Activated T-cell treated with anti-CD3 and anti-CD28 coated beads for 48 hours (primary cell): Measurements from ENCODE around the gene HNF1B.

Experiments used
- DNase-seq: peaks from one replicate; pipeline ENCODE4 v3.0.0-alpha.2; 2020; ENCODE audit warnings: low read depth

HNF1B gene

GRCh38 chr17:37736428-37736827 lies 8.4 kb downstream of the HNF1B start:
- no peak for DNase-seq

- DNase-seq: no peak
Observed at GRCh38 chr17:37735165-37735564, 9.7 kb downstream of the HNF1B start.

GRCh38 chr17:37732316-37732715 lies 12.5 kb downstream of the HNF1B start:
- DNase-seq: no peak

DNA sequence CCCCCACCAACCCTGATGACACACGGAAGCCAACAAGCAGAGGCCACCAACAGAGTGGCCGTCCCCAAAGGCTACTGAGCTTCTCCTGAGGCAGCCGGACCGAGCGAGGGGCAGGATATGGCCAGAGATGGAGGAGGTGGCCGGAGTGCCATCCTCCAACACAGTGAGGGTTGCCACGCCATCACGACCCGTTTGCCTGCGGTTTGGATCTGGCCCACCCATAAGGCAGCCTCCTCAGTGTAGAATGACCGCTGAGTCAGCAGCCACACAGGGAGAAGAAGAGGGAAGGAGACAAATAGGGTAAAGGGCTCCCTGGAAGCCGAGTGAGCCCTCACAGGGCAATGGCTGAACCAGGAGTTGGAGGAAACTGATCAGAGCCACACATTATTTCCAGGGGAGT lies 13.8 kb downstream of the HNF1B start:
- DNase-seq: no peak

- no peak for DNase-seq
Observed at GRCh38 chr17:37729905-37730304, 15.0 kb downstream of the HNF1B start.

- no peak for DNase-seq
Observed at GRCh38 chr17:37726891-37727675, 17.8 kb downstream of the HNF1B start.

DNA sequence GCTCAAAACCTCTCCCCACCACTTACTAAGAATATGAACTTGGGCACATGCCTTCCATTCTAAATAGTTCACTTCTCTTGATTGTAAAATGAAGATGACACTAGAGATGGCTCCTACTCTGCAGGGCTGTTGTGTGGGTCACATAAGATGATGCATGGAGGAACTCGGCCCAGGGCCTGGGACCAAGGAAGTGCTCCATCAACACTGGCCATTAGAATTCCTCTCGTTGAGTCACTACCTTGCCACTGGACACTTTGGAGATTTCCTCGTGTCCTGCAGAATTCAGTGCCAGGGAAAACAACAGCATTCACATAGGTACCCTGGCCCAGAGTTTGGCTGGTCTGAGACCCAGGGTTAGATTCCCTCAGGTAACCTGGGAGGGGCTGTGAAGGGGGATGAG lies 18.6 kb downstream of the HNF1B start:
- no peak for DNase-seq

DNA sequence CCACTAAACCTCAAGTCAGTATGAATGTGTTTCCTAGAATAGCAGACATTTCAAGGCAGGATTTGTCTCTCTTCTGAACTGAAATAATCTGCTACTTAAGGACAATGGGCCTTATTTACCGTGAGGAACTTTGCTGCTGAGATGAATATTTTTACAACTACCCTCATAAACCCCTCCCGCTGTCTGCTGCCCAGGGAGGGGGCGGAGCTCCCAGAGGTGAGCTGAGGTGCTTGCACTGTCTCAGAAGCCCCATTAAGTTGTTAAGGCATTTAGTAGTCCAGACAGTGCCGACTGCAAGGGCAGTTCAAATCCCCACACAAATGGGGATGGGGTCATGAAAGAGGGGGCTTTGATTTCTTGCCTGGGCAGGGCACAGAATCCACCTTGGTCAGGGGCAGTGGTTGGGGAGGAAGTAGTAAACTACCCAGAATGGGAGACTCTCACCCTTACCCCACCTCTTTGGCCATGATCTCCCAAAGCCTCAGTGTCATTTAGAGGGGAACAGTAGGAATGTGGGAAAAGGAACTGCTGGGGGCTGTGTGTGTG lies 19.2 kb downstream of the HNF1B start:
- no peak for DNase-seq

DNA sequence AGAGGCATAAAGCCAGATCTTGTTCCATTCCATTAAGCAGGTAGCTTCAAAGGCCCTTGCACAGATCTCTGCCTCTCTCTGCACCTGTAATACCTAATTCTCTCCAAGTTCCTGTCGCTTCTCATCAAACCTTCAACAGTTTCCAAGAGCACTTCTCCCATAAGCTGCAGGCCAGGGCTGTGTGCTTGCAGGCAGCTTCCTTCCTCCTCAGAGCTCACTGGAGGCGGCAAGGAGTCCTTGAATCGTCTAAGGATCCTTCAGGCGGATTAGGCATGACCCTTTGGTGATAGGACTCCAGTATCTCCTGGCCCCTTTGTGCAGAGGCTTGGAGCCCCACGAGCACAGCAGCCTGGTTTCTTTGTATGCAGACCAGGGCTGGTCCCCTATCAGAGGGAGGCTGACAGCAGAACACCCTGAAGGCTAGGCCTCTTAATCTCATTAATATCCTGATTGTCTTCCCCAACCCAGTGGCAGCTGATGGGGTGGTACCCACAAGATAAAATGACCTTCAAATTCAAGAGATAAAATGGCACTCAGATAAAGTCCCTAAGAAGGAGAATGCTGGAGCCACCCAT lies 19.8 kb downstream of the HNF1B start:
- no peak for DNase-seq

DNA sequence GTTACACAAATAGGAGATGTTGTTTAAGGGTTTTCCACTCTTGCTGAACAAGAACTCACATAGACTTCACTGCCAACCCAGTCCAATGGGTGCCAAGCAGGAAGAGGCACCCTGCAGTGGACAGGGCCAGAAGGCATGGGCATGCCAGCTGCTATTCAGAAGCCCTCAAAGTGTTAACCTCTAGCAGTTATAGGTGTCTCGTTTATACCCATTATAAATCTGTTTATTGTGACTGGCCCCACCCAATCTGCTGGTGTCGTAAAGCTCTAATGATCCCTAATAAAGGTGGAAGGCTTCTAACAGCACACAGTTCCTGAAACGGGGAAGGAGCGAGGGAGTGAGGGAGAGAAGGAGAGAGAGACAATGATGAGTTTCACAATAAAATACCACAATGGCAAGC lies 23.9 kb downstream of the HNF1B start:
- no peak for DNase-seq

- no peak for DNase-seq
Observed at GRCh38 chr17:37719866-37720265, 25.0 kb downstream of the HNF1B start.

DNA sequence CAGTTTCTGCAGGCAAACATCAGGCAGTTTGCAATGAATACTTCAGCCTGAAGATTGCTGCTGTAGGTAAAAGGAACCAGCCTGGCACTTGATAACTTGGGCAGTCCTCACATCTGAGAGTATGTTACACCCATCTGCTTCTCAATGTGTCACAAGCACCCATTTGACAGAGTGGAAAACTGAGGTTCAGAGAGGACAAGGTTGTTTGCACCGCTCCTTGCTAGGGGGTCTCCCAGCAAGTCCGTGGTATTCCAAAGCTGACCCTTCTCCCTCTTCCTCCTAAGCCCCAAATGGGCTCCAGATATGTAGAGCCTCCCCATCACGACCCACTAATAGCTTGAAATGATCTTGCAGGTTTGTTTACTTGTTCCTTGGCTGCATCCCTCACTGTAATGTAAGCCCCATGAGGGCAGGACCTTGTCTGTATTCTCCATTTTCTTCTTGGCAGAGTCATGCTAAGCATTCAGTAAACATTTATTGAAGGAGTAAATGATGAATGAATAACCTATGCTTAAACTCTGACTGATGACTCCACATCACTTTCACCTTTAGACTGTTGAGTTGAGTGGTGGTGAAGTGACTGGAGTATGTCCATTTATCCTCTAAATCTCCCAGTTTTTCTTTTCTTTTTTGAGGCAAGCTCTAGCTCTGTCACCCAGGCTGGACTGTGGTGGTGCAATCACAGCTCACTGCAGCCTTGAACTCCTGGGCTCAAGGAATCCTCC lies 26.4 kb downstream of the HNF1B start:
- DNase-seq: no peak

DNA sequence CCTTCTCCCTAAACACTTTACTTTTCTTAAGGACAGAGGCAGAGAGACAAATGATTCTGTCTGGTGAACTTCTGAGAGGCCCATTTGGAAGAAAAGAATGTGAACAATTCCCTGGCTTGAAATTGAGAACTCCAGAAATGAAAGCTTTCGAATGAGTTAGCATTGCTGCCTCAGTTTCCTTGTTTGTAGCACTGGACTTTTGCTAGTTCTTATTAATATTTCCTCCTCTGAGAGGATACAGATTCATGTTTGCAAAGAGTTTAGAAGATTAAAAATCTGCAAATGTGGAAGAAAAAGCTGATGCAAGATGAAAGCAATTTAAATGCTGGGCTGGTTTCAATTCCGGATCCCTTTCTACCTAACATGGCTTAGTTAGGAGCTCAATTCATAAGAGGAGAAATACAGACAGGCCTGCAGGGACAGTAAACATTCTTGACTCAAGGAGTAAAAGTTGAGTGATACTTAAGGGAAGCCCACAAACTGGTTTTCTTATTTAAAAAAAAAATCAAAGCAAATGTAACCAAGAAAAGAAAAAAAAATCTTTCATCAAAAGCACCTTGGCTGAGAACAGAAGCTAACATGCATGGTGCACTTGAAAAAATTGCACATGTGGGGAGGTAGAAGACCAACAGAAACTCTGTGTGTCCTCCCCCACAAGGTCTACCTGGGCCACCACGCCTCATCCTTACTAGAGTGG lies 27.1 kb downstream of the HNF1B start:
- no peak for DNase-seq

DNA sequence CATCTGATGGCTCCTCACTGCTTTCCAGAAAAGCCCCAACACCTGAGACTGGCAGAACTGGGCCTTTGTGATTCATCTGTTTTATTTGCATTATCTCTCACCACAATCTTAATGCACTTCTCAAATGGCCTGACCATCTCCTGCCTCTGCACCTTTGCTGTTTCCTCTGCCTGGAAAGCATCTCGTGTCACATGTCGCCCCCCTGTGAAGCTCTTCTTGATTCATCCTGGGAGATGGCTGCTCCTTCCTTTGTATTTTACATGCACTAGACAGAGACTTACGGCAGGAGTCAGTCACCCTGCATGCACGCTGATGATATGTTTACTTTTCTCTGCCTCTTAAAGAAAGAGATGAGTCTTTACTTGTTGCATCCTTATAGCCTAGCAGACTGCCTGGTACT lies 30.0 kb downstream of the HNF1B start:
- DNase-seq: no peak

- DNase-seq: no peak
Observed at GRCh38 chr17:37713624-37714023, 31.2 kb downstream of the HNF1B start.

DNA sequence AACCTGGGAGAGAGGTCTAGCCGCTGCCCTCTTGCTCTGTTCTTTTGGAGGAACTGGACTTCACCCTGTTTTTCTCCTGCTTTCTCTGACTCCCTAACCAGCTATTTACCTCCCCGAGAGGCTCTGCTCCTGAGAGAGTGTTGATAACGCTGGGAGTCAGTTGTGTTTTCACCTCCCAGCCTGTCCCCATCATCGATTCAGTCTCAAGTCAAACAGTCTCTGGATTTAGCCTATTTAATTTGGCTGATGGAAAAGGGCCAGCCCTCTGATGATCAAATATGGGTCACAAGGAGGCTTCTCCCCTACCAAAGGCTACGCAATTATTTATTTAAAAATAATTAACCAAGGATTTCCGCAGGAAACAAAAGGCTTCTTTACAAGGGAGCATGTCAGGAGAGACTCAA lies 31.8 kb downstream of the HNF1B start:
- DNase-seq: no peak

- DNase-seq: no peak
Observed at GRCh38 chr17:37711113-37711512, 33.7 kb downstream of the HNF1B start.

GRCh38 chr17:37710344-37710886 lies 34.4 kb downstream of the HNF1B start:
- no peak for DNase-seq

- DNase-seq: no peak
Observed at GRCh38 chr17:37708616-37709212, 36.1 kb downstream of the HNF1B start.

GRCh38 chr17:37708008-37708615 lies 36.7 kb downstream of the HNF1B start:
- DNase-seq: no peak

GRCh38 chr17:37706446-37706845 lies 38.4 kb downstream of the HNF1B start:
- DNase-seq: no peak
